ENCODE measurements around the gene ARRDC4. TPM values are rescaled to one million over a fixed set of nuclear protein-coding genes. Genes with fewer than 3 reads are reported as not detected.
A peak's percentile ranks its signal among the peaks of the same experiment; 100 is the strongest.

The ARRDC4 gene, protein sequence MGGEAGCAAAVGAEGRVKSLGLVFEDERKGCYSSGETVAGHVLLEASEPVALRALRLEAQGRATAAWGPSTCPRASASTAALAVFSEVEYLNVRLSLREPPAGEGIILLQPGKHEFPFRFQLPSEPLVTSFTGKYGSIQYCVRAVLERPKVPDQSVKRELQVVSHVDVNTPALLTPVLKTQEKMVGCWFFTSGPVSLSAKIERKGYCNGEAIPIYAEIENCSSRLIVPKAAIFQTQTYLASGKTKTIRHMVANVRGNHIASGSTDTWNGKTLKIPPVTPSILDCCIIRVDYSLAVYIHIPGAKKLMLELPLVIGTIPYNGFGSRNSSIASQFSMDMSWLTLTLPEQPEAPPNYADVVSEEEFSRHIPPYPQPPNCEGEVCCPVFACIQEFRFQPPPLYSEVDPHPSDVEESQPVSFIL
- total RNA-seq = 10 to 100 TPM; 23.4 to 73.9 TPM

DNA sequence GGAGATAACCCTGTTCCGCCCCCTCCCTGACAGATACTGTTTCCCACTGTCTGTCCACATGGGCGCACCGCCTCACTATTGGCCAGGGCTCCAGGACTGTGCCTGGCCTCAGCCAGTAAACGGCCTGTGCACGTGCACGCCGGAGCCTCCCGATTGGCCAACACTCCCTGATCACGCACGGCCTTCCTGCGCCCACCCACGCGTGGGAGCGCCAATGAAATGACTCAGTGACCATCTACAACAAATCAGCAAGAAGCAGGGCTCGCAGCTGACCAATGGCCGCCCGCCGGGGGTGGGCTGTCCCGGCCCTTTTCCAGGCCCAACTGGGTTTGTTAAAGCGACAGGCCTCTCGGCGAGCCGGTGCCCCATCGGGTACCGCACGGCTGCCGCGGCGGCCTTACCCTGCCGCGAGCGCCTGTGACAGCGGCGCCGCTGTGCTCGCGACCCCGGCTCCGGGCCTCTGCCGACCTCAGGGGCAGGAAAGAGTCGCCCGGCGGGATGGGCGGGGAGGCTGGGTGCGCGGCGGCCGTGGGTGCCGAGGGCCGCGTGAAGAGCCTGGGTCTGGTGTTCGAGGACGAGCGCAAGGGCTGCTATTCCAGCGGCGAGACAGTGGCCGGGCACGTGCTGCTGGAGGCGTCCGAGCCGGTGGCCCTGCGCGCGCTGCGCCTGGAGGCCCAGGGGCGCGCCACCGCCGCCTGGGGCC lies at the start of gene ARRDC4:
TSS of gene ARRDC4 (plus strand) at position 340 of the 703 bp plus-strand sequence. CDS start at position 499, 159 bp downstream.
- intact Hi-C loops (cut with DNase I) = no loop called here
- DNase-seq = peak; percentile 100
- TF ChIP-seq, protein P1, sequence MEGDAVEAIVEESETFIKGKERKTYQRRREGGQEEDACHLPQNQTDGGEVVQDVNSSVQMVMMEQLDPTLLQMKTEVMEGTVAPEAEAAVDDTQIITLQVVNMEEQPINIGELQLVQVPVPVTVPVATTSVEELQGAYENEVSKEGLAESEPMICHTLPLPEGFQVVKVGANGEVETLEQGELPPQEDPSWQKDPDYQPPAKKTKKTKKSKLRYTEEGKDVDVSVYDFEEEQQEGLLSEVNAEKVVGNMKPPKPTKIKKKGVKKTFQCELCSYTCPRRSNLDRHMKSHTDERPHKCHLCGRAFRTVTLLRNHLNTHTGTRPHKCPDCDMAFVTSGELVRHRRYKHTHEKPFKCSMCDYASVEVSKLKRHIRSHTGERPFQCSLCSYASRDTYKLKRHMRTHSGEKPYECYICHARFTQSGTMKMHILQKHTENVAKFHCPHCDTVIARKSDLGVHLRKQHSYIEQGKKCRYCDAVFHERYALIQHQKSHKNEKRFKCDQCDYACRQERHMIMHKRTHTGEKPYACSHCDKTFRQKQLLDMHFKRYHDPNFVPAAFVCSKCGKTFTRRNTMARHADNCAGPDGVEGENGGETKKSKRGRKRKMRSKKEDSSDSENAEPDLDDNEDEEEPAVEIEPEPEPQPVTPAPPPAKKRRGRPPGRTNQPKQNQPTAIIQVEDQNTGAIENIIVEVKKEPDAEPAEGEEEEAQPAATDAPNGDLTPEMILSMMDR (IDR thresholded peaks at IDR 0.05) = no peak

DNA sequence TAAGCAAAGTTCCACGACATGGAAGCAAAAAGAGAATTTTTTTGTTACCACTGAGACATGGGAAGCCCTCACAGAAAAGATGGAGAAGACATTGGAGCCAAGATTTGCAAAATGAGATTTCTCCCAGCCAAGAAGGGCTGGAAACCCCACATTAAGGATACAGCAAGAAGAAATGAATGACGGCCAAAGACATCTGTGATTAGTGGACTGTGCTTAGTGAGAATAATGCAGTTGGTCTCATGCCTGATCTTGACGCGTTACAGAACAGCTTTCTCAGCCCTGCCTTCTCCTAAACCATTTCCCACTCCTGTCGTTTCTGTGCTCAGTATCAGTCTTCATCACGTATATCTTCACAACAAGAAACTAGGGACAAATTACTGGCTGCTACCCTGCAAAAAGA lies 45.8 kb upstream of the ARRDC4 start:
- Histone ChIP-seq H3K36me3 (no peaks in the 10 kb centered on the region), H3K27me3 (no peaks in the 10 kb centered on the region), H3K27ac (no peak overlapping the region), H3K4me1 (no peaks in the 10 kb centered on the region), H3K9ac (ENCODE audit: low read depth in 2 of 2, low read length in 2 of 2) (no peak overlapping the region), H3K4me3 (no peak overlapping the region), H3K9me3 (no peaks in the 10 kb centered on the region)
- intact Hi-C loops (cut with DNase I) = no loop called here
- TF ChIP-seq, protein P1 (IDR thresholded peaks at IDR 0.05) = no peak
- DNase-seq = no peak

More for the DNA sequence above, at the start of gene ARRDC4:
- peak within 1 kb of the TSS; percentile 94 for H3K27ac ChIP-seq
- H3K9me3 ChIP-seq = no peaks in the 10 kb centered on the region
- H3K9ac ChIP-seq (ENCODE audit: low read depth in 2 of 2, low read length in 2 of 2) = peak within 1 kb of the TSS; percentile 77 to 84
- no peaks in the 10 kb centered on the region for H3K27me3 ChIP-seq
- no peaks in the 10 kb centered on the region for H3K36me3 ChIP-seq
- peak within 1 kb of the TSS; percentile 94 for H3K4me3 ChIP-seq
- H3K4me1 ChIP-seq = no peaks in the 10 kb centered on the region

DNA sequence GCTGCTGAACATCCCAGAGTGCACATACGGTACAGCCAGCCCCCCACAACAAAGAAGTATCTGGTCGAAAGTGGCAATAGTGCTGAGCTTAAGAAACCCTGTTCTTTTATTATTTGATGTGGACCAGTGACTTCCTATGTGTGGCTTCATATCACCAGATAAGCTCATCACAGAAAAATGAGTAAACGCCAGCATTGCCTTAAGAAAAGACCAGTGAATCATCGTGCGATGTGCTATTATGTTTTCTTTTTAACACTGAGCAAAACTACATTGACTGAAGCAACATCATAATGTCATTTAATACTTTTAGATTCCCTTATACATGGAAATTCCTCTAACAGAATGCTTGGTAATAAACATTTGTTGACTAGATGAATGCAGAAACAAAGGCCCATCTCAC lies 45.2 kb upstream of the ARRDC4 start:
- Histone ChIP-seq H3K9ac (ENCODE audit: low read depth in 2 of 2, low read length in 2 of 2) (no peak overlapping the region), H3K4me3 (no peak overlapping the region), H3K36me3 (no peaks in the 10 kb centered on the region), H3K27me3 (no peaks in the 10 kb centered on the region), H3K27ac (no peak overlapping the region), H3K4me1 (no peaks in the 10 kb centered on the region), H3K9me3 (no peaks in the 10 kb centered on the region)
- DNase-seq = no peak
- TF ChIP-seq, protein P1 (IDR thresholded peaks at IDR 0.05) = no peak
- intact Hi-C loops (cut with DNase I) = no loop called here

DNA sequence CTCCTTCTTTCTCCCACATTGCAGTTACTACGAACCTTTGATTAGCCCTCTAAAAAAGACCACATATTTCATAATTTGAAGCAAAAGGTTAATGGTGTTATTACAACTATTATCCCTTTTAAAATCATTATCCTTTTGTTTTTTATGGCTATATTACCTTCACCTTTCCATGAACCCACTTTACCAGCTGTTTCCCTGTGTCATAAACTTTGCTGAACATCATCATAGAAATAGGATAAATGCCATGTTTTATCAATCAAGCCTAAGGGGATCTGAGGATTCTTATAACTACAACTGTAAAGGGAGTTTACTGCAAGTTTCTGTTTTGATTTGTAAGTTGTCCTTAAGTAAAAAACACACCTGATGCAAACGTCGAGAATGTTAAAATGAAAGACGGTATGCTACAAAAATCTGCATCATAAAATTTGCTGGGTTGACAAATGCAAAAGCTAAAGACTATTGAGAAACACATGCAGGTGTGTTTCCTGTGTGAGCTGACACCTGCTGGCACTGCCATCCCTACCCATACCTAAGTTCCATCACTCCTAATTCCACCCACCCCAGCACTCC lies 39.1 kb upstream of the ARRDC4 start:
- TF ChIP-seq, protein P1 (IDR thresholded peaks at IDR 0.05) = no peak
- no peaks in the 10 kb centered on the region for H3K9me3 ChIP-seq
- H3K9ac ChIP-seq (ENCODE audit: low read depth in 2 of 2, low read length in 2 of 2) = no peak overlapping the region
- no peak overlapping the region for H3K27ac ChIP-seq
- intact Hi-C loops (cut with DNase I) = no loop called here
- H3K36me3 ChIP-seq = no peaks in the 10 kb centered on the region
- no peak for DNase-seq
- H3K4me1 ChIP-seq = no peaks in the 10 kb centered on the region
- H3K27me3 ChIP-seq = no peaks in the 10 kb centered on the region
- H3K4me3 ChIP-seq = no peak overlapping the region

DNA sequence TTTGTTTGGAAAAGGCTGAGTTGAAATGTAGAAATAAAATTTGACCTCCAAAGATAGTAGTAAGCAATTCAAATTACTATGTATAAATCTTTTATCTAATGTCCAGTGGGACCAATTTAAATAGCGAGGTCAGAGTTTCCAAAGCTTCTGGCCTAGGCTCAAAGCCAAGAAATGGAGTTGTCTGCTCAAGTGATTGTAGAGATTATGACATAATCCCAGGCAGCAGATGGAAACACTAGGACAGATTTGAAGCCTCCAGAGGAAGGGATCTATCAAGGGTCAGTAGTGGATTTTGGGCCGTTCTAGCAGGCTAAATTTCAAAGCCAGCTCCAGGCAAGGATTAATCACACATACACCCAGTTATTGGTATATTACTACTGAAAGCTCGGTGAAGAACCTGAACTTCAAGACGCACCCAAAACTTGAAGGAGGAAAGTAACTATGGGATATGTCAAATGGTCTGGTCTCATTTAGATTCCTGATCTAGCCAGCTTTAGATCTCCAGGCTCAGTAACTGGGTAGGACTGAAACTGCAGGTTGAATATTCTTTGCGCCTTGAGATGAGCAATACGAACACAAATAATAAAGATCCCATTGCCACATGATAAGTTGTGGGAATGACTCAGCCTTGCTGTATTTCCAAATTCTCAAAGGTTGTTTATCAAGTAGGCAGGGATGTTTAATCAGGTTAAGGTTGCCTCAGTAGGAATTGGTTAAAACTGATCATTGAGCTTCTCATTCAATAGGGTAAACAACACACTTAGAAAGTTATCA lies 30.9 kb upstream of the ARRDC4 start:
- Histone ChIP-seq H3K27me3 (no peaks in the 10 kb centered on the region), H3K9ac (ENCODE audit: low read depth in 2 of 2, low read length in 2 of 2) (no peak overlapping the region), H3K4me3 (no peak overlapping the region), H3K36me3 (no peaks in the 10 kb centered on the region), H3K4me1 (no peaks in the 10 kb centered on the region), H3K9me3 (no peaks in the 10 kb centered on the region), H3K27ac (no peak overlapping the region)
- TF ChIP-seq, protein P1 (IDR thresholded peaks at IDR 0.05) = no peak
- intact Hi-C loops (cut with DNase I) = no loop called here
- DNase-seq = no peak
